ENCODE data around the gene GPR35.

DNA sequence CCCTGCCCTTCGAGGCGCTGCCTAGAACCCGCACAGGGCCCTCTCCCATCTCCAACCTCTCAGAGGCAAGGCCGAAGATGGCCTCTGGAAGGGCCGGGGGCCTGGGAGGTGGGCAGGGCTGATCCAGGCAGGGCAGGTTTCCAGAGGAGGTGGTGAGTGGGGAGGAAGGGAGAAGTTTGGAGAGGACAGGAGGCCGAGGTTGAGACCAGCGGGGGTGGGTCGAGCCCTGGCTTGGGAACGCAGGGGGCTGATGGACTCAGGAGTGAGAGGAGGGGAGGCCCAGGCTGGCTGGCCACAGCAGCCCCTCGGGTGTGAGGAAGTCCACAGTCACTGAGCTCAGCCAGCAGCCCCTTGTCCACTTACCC lies 28.2 kb upstream of the GPR35 start:
- TF ChIP-seq EZH2 (IDR thresholded peaks at IDR 0.05) (no peak), CTCF (IDR thresholded peaks at IDR 0.05 in 2 of 3, conservative IDR thresholded peaks at IDR 0.05 in 1 of 3; ENCODE audit: borderline replicate concordance in 1 of 3, insufficient read depth in 1 of 3, low read depth in 2 of 3, low read length in 2 of 3) (no peak), EGR1 (IDR thresholded peaks at IDR 0.05; ENCODE audit: low read depth) (no peak)

Measured in HCT116 (cell line).